HFFc6 (cell line): Measurements from ENCODE around the gene RNF19B. TPM values are rescaled to one million over a fixed set of nuclear protein-coding genes. Genes with fewer than 3 reads are reported as not detected.

ENCODE experiments used
- DNase-seq: peaks from one replicate; pipeline ENCODE4 v3.0.0-alpha.2; 2018
- H3K27ac Mint-ChIP-seq: 2 replicates; pipeline ENCODE4 v1.8.0; 2020; ENCODE audit warnings: mild to moderate bottlenecking, mixed read lengths
- H3K27me3 Mint-ChIP-seq: 2 replicates; pipeline ENCODE4 v1.8.0; 2021; ENCODE audit warnings: mild to moderate bottlenecking, moderate library complexity, mixed read lengths; ENCODE audit not compliant: insufficient read depth
- H3K36me3 Mint-ChIP-seq: 2 replicates; pipeline ENCODE4 v1.8.0; 2021; ENCODE audit warnings: low read depth, mixed read lengths
- H3K4me1 Mint-ChIP-seq: 2 replicates; pipeline ENCODE4 v1.8.0; 2020; ENCODE audit warnings: low read depth, mixed read lengths
- H3K4me3 Mint-ChIP-seq: 2 replicates; pipeline ENCODE4 v1.8.0; 2020; ENCODE audit warnings: mild to moderate bottlenecking, moderate library complexity, mixed read lengths
- H3K9me3 Mint-ChIP-seq: 2 replicates; pipeline ENCODE4 v1.8.0; 2020; ENCODE audit warnings: mild to moderate bottlenecking, mixed read lengths
- CTCF ChIP-seq: fragments of 200-600 bp; sonication (generic); IDR thresholded peaks from 2 replicates; pipeline ENCODE4 v1.5.0; 2021; ENCODE audit warnings: antibody characterized with exemption, mild to moderate bottlenecking
- total RNA-seq, 6 experiments: library from RNA; stranded (reverse); fragmentation: NEBNext Ultra II Directional; extraction: Animal tissue kit (Norgen Biotek cat#: 25700); gene quantifications; 2 replicates in 1 of 6; 3 replicates in 5 of 6; pipeline ENCODE4 v1.2.3, GENCODE V29; 2021

The RNF19B gene
- total RNA-seq, 6 experiments from 2014 or later: 9.4 to 10.6 (median 9.9) TPM

- H3K4me1 Mint-ChIP-seq: peaks cover 3% of the 10 kb centered on the region; the same call in 1 of the 2 replicates
- no peaks in the 10 kb centered on the region for H3K9me3 Mint-ChIP-seq
- no peak overlapping the region for H3K27ac Mint-ChIP-seq
- no peak for DNase-seq
- no peak overlapping the region; the same call in 1 of the 2 replicates for H3K4me3 Mint-ChIP-seq
- H3K27me3 Mint-ChIP-seq: peaks cover 4% of the 10 kb centered on the region
- no peaks in the 10 kb centered on the region for H3K36me3 Mint-ChIP-seq
- TF ChIP-seq CTCF: no peak
Measured at GRCh38 chr1:32902535-32902920, 62.1 kb downstream of the RNF19B start.

GRCh38 chr1:32901823-32902534, 62.6 kb downstream of the RNF19B start:
- Mint-ChIP-seq H3K4me3 (peak overlapping the region; percentile 85), H3K36me3 (no peaks in the 10 kb centered on the region), H3K27me3 (peaks cover 4% of the 10 kb centered on the region), H3K4me1 (peaks cover 8% of the 10 kb centered on the region; the same call in 1 of the 2 replicates), H3K27ac (peak overlapping the region; percentile 51), H3K9me3 (no peaks in the 10 kb centered on the region)
- TF ChIP-seq CTCF: no peak
- DNase-seq: no peak

GRCh38 chr1:32900956-32901822, 63.4 kb downstream of the RNF19B start, which contains the start of gene TMEM54:
Gene TMEM54, minus strand, starts transcription at chr1:32901389. Its CDS starts 151 bp downstream, at chr1:32901238.
- Mint-ChIP-seq H3K4me1 (peaks cover 8% of the 10 kb centered on the region; the same call in 1 of the 2 replicates), H3K36me3 (no peaks in the 10 kb centered on the region), H3K9me3 (no peaks in the 10 kb centered on the region), H3K4me3 (peak within 1 kb of the TSS; percentile 85), H3K27me3 (peaks cover 4% of the 10 kb centered on the region), H3K27ac (peak within 1 kb of the TSS; percentile 51)
- TF ChIP-seq CTCF: no peak
- no peak for DNase-seq

GRCh38 chr1:32900371-32900955, 64.1 kb downstream of the RNF19B start:
- Mint-ChIP-seq H3K27me3 (peaks cover 4% of the 10 kb centered on the region), H3K36me3 (no peaks in the 10 kb centered on the region), H3K9me3 (no peaks in the 10 kb centered on the region), H3K4me1 (peaks cover 8% of the 10 kb centered on the region; the same call in 1 of the 2 replicates), H3K27ac (no peak overlapping the region), H3K4me3 (peak overlapping the region; percentile 82)
- DNase-seq: no peak
- no peak for TF ChIP-seq CTCF

- Mint-ChIP-seq H3K27me3 (peaks cover 4% of the 10 kb centered on the region), H3K4me3 (peak overlapping the region; percentile 82; the same call in 1 of the 2 replicates), H3K36me3 (no peaks in the 10 kb centered on the region), H3K27ac (no peak overlapping the region), H3K4me1 (peaks cover 8% of the 10 kb centered on the region; the same call in 1 of the 2 replicates), H3K9me3 (no peaks in the 10 kb centered on the region)
- DNase-seq: no peak
- no peak for TF ChIP-seq CTCF
Measured at GRCh38 chr1:32899586-32900296, 64.9 kb downstream of the RNF19B start.
